ENCODE data around the gene DNAJC5.
A peak's percentile ranks its signal among the peaks of the same experiment; 100 is the strongest.

DNAJC5 gene

DNA sequence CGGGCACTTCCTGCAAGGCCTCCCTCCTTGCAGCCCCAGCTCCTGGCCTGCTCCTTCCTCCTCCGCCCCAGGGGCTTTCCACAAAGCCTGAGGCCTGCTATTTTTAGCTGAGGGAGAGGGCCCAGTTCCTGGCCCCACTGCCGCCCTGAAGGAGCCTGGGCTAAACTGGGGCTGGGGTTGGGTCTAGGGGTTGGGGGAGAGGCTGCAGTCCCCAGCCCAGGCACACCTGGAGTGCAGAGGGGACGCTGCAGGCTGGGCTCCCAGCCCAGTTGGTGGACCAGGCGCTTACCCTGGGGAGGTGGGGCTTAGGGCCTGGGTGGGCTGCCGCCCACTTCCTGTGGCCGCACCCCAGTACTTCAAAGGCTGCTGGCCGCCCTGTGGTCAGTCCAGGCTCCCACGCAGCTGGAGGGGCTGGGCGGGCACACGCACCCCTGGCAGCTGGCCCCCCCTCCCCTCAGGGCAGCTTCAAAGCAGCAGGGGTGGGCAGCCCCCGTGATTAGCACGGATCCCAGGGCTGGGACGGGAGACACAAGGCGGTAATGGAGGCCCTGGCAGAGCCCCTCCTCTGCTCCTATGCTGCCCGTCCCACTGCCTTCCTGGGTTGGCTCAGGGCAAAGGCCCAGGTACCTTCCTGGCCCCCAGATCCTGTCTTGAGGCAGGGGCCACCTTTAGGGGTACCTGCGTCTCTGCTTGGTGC lies 40.7 kb upstream of the DNAJC5 start:
- Histone ChIP-seq H3K27ac (ENCODE audit: low read depth in 2 of 2, low read length in 2 of 2) (peak overlapping the region; percentile 56 to 65), H3K9me3 (ENCODE audit: control insufficient read depth in 2 of 2, low read length in 2 of 2) (no peaks in the 10 kb centered on the region), H3K4me1 (ENCODE audit: control insufficient read depth in 2 of 2, insufficient read depth in 2 of 2, low read length in 2 of 2) (peaks cover 21 to 23% of the 10 kb centered on the region in 2 donors), H3K27me3 (ENCODE audit: control insufficient read depth in 2 of 2, insufficient read depth in 2 of 2, low read length in 2 of 2) (peaks cover 10 to 21% of the 10 kb centered on the region in 2 donors), H3K4me3 (ENCODE audit: low read length in 2 of 2) (no peak overlapping the region), H3K9ac (ENCODE audit: low read depth in 1 of 2, low read length in 2 of 2) (peak overlapping the region in 1 of 2 donors; percentile 56), H3K36me3 (ENCODE audit: control insufficient read depth in 2 of 2, insufficient read depth in 2 of 2, low read length in 2 of 2) (no peaks in the 10 kb centered on the region)

GRCh38 chr20:63854766-63855362 lies 40.1 kb upstream of the DNAJC5 start:
- H3K4me1 ChIP-seq (ENCODE audit: control insufficient read depth in 2 of 2, insufficient read depth in 2 of 2, low read length in 2 of 2), result peaks cover 23 to 24% of the 10 kb centered on the region in 2 donors
- H3K36me3 ChIP-seq (ENCODE audit: control insufficient read depth in 2 of 2, insufficient read depth in 2 of 2, low read length in 2 of 2), result no peaks in the 10 kb centered on the region
- peak overlapping the region in 1 of 2 donors; percentile 56 for H3K27ac ChIP-seq (ENCODE audit: low read depth in 2 of 2, low read length in 2 of 2)
- no peaks in the 10 kb centered on the region for H3K9me3 ChIP-seq (ENCODE audit: control insufficient read depth in 2 of 2, low read length in 2 of 2)
- no peak overlapping the region for H3K4me3 ChIP-seq (ENCODE audit: low read length in 2 of 2)
- peaks cover 10 to 21% of the 10 kb centered on the region in 2 donors for H3K27me3 ChIP-seq (ENCODE audit: control insufficient read depth in 2 of 2, insufficient read depth in 2 of 2, low read length in 2 of 2)
- H3K9ac ChIP-seq (ENCODE audit: low read depth in 1 of 2, low read length in 2 of 2), result peak overlapping the region in 1 of 2 donors; percentile 56

GRCh38 chr20:63855363-63856097 lies 39.4 kb upstream of the DNAJC5 start:
- Histone ChIP-seq H3K36me3 (ENCODE audit: control insufficient read depth in 2 of 2, insufficient read depth in 2 of 2, low read length in 2 of 2) (no peaks in the 10 kb centered on the region), H3K27me3 (ENCODE audit: control insufficient read depth in 2 of 2, insufficient read depth in 2 of 2, low read length in 2 of 2) (peaks cover 10 to 21% of the 10 kb centered on the region in 2 donors), H3K9me3 (ENCODE audit: control insufficient read depth in 2 of 2, low read length in 2 of 2) (no peaks in the 10 kb centered on the region), H3K9ac (ENCODE audit: low read depth in 1 of 2, low read length in 2 of 2) (no peak overlapping the region), H3K27ac (ENCODE audit: low read depth in 2 of 2, low read length in 2 of 2) (no peak overlapping the region), H3K4me3 (ENCODE audit: low read length in 2 of 2) (no peak overlapping the region), H3K4me1 (ENCODE audit: control insufficient read depth in 2 of 2, insufficient read depth in 2 of 2, low read length in 2 of 2) (peaks cover 23 to 24% of the 10 kb centered on the region in 2 donors)

- no peaks in the 10 kb centered on the region for H3K9me3 ChIP-seq (ENCODE audit: control insufficient read depth in 2 of 2, low read length in 2 of 2)
- H3K27me3 ChIP-seq (ENCODE audit: control insufficient read depth in 2 of 2, insufficient read depth in 2 of 2, low read length in 2 of 2), result peaks cover 10 to 21% of the 10 kb centered on the region in 2 donors
- H3K27ac ChIP-seq (ENCODE audit: low read depth in 2 of 2, low read length in 2 of 2), result no peak overlapping the region
- H3K4me1 ChIP-seq (ENCODE audit: control insufficient read depth in 2 of 2, insufficient read depth in 2 of 2, low read length in 2 of 2), result peaks cover 21 to 24% of the 10 kb centered on the region in 2 donors
- no peak overlapping the region for H3K9ac ChIP-seq (ENCODE audit: low read depth in 1 of 2, low read length in 2 of 2)
- H3K36me3 ChIP-seq (ENCODE audit: control insufficient read depth in 2 of 2, insufficient read depth in 2 of 2, low read length in 2 of 2), result peaks cover 0 to under 1% of the 10 kb centered on the region in 2 donors
- no peak overlapping the region for H3K4me3 ChIP-seq (ENCODE audit: low read length in 2 of 2)
These were observed 38.8 kb upstream of the DNAJC5 start for GRCh38 chr20:63856098-63856511.

DNA sequence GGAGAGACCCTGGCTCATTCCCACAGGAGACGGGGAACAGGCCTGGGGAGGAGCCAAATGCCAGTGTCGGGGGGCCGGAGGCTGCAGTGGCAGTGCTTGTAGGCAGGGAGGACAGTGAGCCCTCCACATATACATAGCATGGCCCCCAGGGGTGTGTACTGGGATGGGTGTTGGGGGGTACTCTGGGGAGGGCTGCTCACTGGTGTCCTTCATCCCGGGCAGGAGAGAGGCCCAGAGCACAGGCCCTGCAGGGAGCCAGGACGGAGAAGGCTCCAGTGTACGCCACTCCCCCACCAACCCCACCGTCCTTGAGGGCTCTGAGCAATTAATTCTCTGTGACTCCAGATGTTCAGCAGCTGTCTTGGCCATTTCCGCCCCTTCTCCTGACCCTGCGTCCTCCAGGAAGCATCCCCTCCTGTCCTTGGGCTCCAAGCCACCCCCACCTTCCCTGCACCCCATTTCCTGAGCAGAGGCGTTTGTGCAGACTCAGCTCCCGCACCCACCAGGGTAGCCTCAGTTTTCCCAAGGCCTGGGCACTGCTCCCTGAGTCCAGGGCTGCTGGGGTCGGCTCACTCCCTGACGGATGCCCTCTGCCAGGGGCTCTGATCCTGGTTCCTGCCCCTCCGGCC lies 37.0 kb upstream of the DNAJC5 start:
- H3K27me3 ChIP-seq (ENCODE audit: control insufficient read depth in 2 of 2, insufficient read depth in 2 of 2, low read length in 2 of 2), result peaks cover 10 to 21% of the 10 kb centered on the region in 2 donors
- no peak overlapping the region for H3K9ac ChIP-seq (ENCODE audit: low read depth in 1 of 2, low read length in 2 of 2)
- H3K9me3 ChIP-seq (ENCODE audit: control insufficient read depth in 2 of 2, low read length in 2 of 2), result no peaks in the 10 kb centered on the region
- no peak overlapping the region for H3K4me3 ChIP-seq (ENCODE audit: low read length in 2 of 2)
- peaks cover 21 to 24% of the 10 kb centered on the region in 2 donors for H3K4me1 ChIP-seq (ENCODE audit: control insufficient read depth in 2 of 2, insufficient read depth in 2 of 2, low read length in 2 of 2)
- peaks cover 5 to 11% of the 10 kb centered on the region in 2 donors for H3K36me3 ChIP-seq (ENCODE audit: control insufficient read depth in 2 of 2, insufficient read depth in 2 of 2, low read length in 2 of 2)
- peak overlapping the region in 1 of 2 donors; percentile 59 for H3K27ac ChIP-seq (ENCODE audit: low read depth in 2 of 2, low read length in 2 of 2)

- Histone ChIP-seq H3K4me1 (ENCODE audit: control insufficient read depth in 2 of 2, insufficient read depth in 2 of 2, low read length in 2 of 2) (peaks cover 26 to 29% of the 10 kb centered on the region in 2 donors), H3K36me3 (ENCODE audit: control insufficient read depth in 2 of 2, insufficient read depth in 2 of 2, low read length in 2 of 2) (peaks cover 5 to 11% of the 10 kb centered on the region in 2 donors), H3K4me3 (ENCODE audit: low read length in 2 of 2) (no peak overlapping the region), H3K9ac (ENCODE audit: low read depth in 1 of 2, low read length in 2 of 2) (no peak overlapping the region), H3K27ac (ENCODE audit: low read depth in 2 of 2, low read length in 2 of 2) (peak overlapping the region; percentile 34 to 59), H3K27me3 (ENCODE audit: control insufficient read depth in 2 of 2, insufficient read depth in 2 of 2, low read length in 2 of 2) (peaks cover 10 to 21% of the 10 kb centered on the region in 2 donors), H3K9me3 (ENCODE audit: control insufficient read depth in 2 of 2, low read length in 2 of 2) (no peaks in the 10 kb centered on the region)
These were observed 36.3 kb upstream of the DNAJC5 start for GRCh38 chr20:63858393-63859165.

DNA sequence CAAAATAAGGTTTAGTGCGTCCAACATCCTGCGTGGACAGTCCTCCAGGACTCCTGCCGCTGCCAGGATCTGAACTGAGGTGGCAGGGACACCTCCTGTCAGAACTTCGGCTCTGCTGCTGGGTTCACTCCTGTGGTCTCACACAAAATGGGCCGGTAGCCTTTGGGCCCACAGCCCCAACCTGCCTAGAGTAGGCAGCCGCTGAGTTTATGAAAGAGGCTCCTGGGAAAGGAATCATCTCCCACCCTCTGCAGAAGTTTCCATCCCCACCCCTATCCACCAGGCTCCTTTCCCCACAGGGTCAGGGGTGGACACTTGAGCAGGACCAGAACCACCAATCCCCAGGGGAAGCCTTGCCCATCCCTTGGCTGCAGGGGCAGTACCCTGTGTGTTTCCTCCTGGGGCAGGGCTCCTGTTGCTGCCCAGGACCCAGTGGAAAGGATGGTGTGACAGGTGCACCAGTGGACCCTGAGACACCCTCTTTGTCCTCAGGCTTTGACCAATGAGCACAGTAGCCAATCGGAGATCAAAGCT lies 35.7 kb upstream of the DNAJC5 start:
- peaks cover 23 to 30% of the 10 kb centered on the region in 2 donors for H3K4me1 ChIP-seq (ENCODE audit: control insufficient read depth in 2 of 2, insufficient read depth in 2 of 2, low read length in 2 of 2)
- peaks cover 5 to 11% of the 10 kb centered on the region in 2 donors for H3K36me3 ChIP-seq (ENCODE audit: control insufficient read depth in 2 of 2, insufficient read depth in 2 of 2, low read length in 2 of 2)
- H3K27ac ChIP-seq (ENCODE audit: low read depth in 2 of 2, low read length in 2 of 2), result peak overlapping the region; percentile 34 to 59
- H3K9me3 ChIP-seq (ENCODE audit: control insufficient read depth in 2 of 2, low read length in 2 of 2), result no peaks in the 10 kb centered on the region
- H3K9ac ChIP-seq (ENCODE audit: low read depth in 1 of 2, low read length in 2 of 2), result no peak overlapping the region
- H3K4me3 ChIP-seq (ENCODE audit: low read length in 2 of 2), result no peak overlapping the region
- H3K27me3 ChIP-seq (ENCODE audit: control insufficient read depth in 2 of 2, insufficient read depth in 2 of 2, low read length in 2 of 2), result peaks cover 10 to 21% of the 10 kb centered on the region in 2 donors

GRCh38 chr20:63860325-63861051 lies 34.4 kb upstream of the DNAJC5 start:
- Histone ChIP-seq H3K27ac (ENCODE audit: low read depth in 2 of 2, low read length in 2 of 2) (no peak overlapping the region), H3K9me3 (ENCODE audit: control insufficient read depth in 2 of 2, low read length in 2 of 2) (no peaks in the 10 kb centered on the region), H3K27me3 (ENCODE audit: control insufficient read depth in 2 of 2, insufficient read depth in 2 of 2, low read length in 2 of 2) (peaks cover 10 to 20% of the 10 kb centered on the region in 2 donors), H3K4me1 (ENCODE audit: control insufficient read depth in 2 of 2, insufficient read depth in 2 of 2, low read length in 2 of 2) (peaks cover 21 to 24% of the 10 kb centered on the region in 2 donors), H3K36me3 (ENCODE audit: control insufficient read depth in 2 of 2, insufficient read depth in 2 of 2, low read length in 2 of 2) (peaks cover 5 to 11% of the 10 kb centered on the region in 2 donors), H3K9ac (ENCODE audit: low read depth in 1 of 2, low read length in 2 of 2) (no peak overlapping the region), H3K4me3 (ENCODE audit: low read length in 2 of 2) (no peak overlapping the region)

All from mucosa of rectum (tissue), 2 donors.